HG03097 (cell line): ENCODE results near the gene FLRT1.
"Not testable (repeated sequence)": the region's sequence is repeated elsewhere in the genome, so short reads cannot be mapped to it uniquely, and the experiment has no call there.

Experiments
- ATAC-seq: cut with Tn5 transposase; IDR thresholded peaks from one replicate; pipeline ENCODE4 v1.9.1; 2021; ENCODE audit not compliant: unreplicated experiment, low FRiP score

The FLRT1 gene

DNA sequence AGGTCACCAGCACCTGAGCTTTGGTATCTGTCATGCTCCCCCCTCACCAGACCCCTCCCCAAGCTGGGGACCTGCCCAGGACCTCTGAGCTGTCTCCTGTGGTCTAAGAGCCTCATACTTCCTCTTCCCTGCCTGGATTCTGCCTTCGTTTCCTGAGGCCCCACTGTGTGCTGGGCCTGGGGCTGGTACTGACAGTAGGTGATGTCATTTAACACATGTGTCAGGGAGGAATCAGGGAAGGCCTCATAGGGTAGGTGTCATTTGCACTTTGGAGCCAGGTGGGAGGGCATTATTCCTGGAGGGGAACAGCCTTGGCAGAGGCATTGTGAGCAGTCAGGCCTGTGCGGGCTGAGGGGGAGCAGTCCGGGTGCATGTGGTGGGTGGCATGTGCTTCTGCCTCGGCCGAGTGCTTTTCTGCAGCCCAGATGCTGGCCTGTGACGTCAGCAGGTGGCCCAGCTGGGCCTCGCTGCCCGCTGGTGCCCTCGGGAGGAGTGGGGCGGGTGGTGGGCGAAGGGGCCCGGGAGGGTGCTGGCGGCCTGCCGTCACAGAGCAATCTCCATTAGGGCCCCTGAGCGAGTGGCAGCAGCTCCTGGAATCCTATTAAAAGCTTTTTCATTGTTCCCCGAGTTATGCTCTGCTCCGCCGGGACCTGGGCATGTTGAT, 9.1 kb downstream of the FLRT1 start:
- no peak for ATAC-seq

DNA sequence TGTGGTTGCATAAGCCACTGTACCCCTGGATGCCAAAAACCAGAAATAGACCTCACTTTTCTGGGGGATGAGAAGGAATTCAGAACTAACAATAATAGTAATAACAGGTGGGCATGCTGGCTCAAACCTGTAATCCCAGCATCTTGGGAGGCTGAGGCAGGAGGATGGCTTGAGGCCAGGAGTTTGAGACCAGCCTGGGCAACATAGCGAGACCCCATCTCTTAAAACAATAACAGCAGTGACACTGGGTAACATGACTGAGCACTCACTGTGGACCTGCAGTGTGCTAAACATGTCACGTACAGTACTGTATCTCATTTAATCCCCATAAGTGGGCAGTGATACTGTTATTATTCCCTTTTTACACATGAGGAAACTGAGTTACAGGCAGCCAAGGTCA, 10.0 kb downstream of the FLRT1 start:
- ATAC-seq = no peak

DNA sequence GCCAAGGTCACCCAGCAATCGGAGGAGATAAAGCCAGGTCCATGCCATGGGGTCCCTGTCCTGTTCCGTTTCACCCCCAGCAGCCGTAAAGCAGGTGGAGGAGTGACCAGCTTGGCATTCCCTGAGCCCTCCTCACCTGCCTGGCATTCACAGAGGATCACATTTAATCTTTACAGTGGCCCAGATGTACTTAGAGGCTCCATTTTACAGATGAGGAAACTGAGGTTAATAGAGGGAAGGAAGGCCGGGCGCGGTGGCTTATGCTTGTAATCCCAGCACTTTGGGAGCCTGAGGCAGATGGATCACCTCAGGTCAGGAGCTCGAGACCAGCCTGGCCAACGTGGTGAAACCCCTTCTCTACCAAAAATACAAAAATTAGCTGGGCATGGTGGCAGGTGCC, 11.6 kb downstream of the FLRT1 start:
- not testable (repeated sequence) for ATAC-seq

DNA sequence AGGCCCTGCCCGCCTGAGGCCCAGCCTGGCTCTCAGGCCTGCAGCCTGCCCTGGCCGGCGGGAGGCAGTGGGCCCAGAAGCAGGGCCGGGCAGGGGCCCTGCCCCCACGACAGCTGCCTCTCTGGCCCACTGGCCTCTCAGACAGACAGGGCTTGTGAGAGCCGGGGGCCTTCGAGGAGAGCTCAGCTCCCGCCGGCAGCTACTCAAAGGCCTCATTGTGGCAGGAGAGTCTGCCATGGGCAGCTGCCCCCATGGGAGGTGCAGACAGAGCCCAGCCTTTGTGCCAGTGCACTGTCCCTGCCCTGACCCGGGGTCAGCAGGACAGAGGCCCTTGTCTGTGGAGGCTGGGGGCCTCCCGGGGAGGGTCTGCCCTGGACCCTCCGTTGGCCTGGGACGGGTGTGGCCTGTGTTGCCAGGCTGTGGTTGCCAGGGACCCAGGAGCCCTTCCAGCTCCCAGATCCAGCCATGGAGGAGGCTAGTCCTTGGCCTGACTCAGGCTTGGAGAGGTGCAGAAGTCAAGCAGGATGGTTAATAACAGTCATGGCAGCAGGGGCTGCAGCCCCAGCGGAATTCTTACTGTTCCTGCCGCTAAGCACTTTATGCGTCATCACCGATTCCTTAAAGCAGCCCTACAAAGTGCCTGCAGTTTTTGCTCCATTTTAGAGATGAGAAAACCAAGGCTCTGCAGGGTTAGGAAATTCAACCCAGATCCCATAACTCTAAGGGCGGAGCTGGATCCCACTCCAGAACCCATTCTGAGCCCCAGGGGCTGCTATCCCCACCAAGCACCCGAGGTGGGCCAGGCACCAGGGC, 12.5 kb downstream of the FLRT1 start:
- no peak for ATAC-seq

DNA sequence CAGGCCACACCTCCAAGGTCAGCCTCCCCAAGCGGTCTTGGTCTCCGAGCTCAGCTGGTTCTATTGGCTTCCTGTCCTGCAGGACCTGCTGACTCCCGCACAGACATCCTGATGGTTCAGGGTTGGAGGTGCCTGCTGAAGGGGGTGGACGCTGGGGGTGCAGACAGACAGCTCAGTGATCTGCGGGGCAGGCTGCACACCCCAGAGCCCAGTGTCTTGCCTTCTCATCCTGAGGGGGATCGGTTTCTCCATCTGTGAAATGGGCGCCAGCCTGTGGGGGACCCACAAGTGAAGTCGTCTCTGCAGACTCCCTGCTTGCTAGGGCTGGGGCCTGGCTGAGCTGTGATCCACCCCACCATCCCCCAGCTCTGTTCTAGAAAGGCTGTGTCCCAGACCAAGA, 13.8 kb downstream of the FLRT1 start:
- ATAC-seq = no peak

DNA sequence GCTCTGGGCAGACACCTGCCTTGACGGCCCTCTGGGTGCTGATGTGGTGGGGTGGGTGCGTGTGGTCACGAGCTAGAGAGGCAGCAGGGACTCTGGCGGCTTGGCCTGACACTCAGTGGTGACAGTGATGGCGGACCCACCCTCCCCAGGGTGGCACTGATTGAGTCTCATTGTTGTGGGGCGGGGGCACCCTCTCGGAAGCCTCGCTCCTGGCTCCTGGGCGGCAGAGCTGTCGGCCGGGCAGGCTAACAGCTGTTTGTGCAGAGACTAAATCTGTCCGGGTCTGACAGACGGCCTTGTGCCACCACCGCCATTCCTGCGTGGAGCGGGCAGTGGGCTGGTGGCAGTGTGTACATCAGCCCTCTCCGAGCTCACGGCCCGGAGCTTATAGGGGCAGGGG, 15.6 kb downstream of the FLRT1 start:
- no peak for ATAC-seq

DNA sequence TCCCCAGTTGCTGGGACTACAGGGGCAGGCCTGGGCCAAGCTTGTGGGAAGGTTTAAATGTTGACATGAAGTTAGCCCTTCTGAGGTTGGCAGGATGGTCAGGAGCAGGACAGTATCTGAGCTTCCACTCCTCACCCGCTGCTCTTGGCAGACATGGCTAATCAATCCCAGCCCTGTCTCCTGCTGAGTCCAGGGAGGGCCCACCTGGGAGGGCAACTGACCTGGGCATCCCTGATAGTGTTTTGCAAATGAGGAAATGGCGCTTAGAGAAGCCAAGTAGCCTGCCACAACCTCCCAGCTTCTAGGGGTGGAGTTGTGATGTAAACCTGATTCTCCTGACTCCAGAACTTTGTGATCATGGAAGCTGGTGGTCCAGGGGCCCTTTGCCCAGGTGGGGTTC, 16.7 kb downstream of the FLRT1 start:
- ATAC-seq = no peak

DNA sequence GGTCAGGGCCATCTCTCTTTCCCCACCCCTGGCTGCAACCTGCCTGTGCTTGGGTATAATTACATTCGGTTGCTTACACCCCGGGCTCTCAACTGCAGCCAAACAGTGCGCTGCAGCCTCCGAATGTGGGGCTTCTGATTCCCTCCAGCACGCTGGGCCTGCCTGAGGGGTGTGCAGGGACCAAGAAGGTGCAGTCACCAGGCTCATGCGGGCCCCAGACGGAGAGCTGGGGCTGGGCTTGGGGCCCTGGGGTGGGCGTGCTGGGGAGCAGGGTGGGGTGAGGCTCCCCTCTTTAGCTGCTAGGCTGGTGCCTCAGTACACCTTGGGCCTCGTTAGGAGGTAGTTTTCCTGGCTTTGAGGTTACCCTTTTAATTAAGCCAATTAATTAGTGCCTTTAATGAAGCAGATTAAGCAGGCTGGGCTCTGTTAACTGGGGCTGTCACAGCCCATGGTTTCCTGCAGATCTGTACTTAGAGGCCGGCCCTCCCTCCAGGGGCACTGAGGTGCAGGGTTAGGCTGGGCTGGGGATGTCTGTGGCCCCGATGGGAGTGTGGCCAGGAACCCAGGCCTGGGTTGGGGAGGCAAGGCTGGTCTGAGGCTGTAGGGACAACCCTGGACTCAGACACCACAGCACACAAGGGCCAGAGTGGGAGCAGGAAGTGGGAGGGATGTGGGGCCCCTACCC, 17.3 kb downstream of the FLRT1 start:
- no peak for ATAC-seq

DNA sequence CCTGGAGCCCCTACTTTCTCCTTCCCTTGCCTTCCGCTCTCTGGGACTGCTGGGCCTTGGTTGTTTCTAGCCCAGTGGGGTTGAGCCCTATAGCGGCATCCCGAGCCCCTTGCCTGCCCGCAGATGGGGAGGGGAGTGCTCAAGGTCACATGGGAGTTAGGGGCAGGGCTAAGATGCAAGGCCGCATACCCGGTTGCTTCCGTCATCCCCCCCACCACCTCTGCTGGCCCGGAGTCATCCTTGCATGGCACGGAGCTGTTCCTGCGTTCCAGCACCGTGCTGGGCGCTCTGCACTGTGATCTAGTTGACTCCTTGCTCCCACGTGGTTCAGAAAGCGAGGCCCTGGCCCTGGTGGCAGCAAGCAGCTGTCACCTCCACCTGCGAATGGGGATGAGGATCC, 18.0 kb downstream of the FLRT1 start:
- ATAC-seq = no peak

DNA sequence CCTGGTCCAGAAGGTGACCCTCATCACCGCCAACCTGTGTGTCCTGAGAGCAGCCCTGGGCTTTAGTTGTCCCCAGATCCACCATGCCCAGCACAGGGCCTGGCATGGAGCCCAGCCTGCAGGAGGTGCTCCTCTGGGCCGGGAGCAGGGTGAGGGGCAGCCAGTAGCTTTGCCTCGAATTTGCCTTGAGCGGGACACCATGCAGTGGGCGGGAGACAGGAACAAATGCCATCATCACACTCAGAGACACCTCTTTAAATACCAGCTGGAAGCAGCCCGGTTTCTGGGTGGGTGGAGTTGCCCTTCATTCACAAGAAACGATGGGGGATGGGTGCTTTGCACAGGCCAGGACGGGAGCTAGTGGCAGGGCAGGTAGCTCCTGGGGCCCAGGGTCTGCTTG, 19.3 kb downstream of the FLRT1 start:
- ATAC-seq = no peak

DNA sequence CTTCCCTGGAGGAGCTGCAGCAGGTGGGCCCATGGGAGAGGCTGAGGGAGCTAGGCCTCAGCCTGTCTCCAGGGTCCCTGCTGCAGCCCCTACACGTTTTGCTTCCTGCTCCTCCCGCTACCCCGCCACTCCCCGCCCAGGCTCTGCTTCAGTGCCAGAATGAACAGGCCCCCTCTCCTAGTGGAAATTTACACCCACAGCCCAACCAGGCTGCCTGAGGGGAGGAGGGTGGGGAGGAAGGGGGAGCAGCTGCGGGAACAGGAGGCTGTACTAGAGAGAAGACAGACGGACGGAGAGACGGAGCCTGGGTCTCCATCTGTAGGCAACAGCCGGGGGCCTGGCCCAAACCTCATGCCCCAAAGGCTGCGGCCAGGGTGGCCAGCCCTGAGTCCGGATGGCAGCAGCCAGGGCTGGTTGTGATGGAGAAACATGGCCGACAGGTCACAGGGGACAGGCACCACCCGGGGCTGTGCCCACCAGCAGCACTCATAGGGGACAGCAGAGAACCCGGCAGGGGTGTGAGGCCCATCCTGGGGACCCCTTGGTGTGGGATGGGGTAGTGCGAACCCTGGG, 20.6 kb downstream of the FLRT1 start:
- no peak for ATAC-seq

DNA sequence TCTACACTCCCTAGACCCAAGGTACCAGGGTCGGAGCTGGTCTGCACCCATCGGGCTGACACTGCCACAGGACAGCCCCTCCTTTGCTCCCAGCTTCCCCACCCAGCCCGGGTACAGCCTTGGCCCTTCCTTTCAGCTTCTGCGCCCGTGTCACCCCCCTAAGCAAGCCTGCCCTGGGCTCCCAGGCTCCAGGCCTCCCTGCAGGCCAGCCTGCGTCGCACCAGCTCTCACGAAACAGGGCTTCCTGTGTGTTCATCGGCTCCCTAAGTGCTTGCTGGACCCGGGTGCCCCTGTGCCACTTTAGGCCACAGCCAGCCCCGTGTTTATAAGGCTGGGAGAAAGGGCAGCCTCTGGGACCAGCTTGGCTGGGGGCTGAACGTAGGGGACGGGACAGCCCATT, 21.1 kb downstream of the FLRT1 start:
- ATAC-seq = no peak

DNA sequence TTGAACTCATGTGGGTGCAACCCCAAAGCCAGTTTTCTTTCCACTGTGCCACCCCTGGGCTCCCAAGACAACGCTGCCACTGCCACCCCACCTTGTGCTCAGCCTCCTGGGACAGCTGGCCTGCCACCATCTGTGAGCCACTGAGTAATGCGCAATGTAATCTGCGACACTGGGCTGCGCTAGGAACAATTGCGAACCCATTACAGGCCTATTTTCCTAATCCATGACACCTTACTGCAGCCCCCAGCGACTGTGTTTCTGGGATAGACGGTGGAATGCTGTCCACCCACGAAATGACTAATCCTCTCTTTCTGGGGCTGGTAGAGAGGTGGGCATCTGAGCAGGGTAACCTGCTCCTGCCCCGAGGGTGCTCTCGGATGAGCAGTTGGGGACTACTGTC, 22.2 kb downstream of the FLRT1 start:
- ATAC-seq = no peak

DNA sequence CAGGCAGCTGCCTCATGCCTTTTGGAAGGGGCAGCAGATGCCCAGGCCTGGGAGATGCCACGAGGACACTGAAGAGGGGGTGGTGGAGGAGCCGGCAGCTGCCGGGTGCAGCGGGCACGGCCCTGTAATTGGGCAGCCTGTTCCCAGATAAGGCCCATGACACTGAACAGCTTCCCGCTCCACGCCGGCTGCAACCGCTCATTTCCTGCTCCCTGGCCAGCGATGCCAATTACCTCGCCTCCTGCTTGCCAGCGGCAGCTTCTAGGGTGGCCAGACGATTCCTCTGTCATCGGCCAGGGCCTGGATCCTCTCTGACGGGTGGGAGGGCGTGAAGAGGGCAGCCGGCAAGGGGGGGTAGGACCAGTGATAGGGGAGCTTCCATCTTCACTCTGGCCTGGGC, 22.8 kb downstream of the FLRT1 start:
- no peak for ATAC-seq

DNA sequence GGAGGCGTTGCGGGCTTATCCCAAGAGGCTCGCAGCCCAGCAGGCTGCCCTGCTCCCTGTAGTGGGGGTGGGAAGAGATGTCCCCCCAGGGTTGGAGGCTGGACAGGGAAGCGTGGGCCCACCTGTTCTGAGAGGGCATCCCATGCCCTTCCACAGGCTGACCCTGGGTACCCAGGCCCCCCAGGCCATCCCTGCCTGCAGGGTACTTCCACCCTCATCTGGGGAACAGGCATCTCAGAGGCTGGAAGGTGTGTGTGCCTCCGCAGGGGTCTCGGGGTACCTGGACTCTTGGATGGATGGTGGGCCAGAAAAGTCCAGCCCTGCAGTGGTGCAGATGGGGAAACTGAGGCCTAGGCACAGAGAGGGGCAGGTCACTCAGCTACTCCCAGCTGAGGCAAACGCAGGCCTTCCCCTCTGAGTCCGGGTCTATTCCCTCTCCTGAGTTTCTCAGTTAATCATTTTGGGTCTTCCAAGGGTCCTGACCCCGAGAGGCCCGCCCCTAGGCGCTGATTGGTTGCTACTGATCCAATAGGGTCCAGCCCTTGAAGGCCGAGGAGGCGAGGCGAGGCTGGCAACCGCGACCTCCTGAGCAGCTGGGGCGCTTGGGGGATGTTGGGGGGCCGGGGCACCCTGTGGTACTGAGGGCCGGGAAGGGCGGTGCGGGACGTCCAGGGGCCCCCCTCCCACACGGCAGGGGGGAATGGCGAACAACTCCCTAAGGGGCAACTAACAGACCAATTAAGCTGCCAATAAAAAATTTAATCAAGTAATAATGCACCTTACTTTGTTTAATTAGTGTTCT, 23.8 kb downstream of the FLRT1 start:
- ATAC-seq = no peak

DNA sequence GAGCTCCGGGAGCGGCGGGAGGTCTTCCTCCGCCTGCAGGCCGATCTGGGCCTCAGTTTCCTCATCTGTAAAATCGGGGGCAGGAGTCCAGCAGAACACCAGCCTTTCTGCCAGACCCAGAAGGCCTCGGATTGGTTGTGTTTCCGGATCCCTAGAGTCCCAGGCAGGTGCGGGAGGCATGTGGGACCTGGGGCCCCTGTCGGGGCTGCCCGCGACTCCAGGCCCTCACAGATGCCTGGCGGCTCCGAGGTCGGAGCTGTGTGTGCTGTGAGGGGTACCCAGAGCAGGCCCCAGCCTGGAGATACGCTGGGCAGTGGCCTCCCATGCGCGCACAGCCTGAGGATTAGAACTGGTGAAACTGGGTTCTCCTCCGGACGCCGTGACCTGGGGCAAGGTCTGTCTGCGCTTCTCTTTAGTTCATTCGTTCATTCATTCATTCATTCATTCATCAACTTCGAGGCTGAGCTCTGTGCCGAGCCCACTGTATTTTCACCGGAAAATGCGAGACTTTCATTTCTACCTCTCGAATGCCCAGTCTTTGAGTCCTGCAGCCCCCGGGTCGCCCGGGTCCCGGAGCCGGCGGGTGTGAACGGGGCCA, 24.6 kb downstream of the FLRT1 start:
- ATAC-seq = no peak

DNA sequence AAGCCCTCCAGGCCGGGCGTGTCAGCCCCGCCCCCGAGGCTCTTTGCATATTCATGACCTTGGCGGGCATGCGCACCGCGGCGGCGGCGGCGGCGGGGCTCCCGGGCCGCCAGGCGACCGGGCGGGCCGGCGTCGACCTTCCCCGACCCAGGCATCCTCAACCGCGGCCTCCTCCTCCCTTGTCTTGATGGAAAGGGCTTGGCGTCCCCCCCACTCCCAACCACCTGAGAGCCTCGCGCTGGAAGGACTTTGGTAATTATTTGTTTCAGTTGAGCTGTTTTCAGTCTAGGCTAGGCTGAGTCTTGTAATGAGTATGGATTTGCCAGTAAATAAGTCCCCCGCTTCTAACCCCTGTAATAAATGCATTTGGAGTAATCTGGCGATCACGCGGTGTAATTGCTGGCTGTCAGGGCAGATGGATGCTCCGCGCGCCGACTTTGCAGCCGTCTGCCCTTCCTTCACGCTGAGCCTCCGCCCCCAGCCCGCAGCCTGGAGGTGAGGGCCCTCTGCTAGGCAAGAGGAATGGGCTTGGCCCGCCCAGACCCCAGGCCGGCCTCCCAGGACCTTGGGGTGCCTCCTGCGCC, 25.2 kb downstream of the FLRT1 start:
- no peak for ATAC-seq

DNA sequence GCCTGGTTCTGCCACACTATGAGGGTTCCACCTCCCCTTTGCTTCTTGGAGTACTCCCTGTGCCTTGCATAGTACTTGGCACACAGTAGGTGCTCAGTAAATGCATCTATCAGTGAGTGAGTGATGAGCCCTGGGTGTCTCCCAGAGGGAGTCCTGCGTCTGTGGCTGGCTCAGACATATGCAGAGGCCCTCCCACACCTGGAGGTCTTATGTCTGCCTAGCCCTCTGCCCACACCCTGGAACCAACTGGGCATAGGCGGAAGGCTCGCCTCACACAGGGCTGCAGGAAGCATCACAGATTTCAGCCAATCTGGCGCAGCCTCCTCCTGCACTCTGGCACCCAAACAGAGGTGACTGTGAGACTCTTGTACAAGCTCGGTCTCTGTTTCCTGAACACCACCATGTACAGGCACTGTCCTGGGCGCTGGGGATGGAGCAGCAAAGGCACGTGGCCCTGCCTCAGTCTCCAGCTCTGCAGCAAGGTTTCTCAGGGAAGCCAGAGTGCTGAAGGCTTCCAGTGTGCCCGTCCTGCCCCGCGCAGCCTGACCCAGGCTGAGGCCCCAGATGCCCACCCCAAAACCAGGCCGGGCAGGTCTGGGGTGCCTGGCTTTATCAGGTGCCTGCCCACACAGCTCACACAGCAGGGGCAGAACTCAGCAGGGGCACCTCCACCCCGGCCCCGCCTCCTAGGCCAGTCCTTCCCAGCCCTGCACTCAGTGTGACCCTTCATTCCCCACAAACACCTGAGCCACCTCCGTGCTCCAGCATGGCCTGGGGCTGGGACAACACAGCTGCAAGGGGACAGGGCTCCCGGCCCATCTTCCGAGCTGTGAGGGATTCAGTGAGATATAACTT, 26.7 kb downstream of the FLRT1 start:
- no peak for ATAC-seq

DNA sequence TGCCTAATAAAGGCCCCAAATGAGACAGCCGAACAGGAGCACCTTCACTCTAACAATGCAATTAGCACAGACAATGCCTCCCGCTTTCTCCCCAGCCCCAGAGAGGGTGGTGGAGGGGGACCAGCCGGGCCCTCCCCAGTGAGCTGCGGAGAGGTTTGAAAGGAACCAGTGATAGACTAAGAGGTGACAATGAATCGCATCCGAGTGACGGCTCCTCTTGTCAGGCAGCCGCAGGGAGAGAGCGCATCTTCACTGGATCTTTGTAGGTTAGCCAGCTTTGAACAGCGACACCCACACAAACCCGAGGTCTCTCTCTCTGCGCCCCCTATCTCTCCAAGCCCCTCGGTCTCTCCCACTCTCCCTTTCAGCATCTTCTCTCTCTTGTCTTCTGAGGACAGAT, 28.0 kb downstream of the FLRT1 start:
- no peak for ATAC-seq
